ENCODE results near the gene EIF5.
A peak's percentile ranks its signal among the peaks of the same experiment; 100 is the strongest.
"Not testable (repeated sequence)": the region's sequence is repeated elsewhere in the genome, so short reads cannot be mapped to it uniquely, and the experiment has no call there.

Gene EIF5

GRCh38 chr14:103334644-103335622, 896 bp downstream of the EIF5 start:
- DNase-seq (ENCODE audit: low read depth in 1 of 2, low spot score in 1 of 2) = peak; percentile 56 to 83

- DNase-seq (ENCODE audit: low read depth in 1 of 2, low spot score in 1 of 2) = no peak
Observed at GRCh38 chr14:103336191-103336590, 2.2 kb downstream of the EIF5 start.

- DNase-seq (ENCODE audit: low read depth in 1 of 2, low spot score in 1 of 2) = no peak
Observed at GRCh38 chr14:103337794-103338193, 3.8 kb downstream of the EIF5 start.

- no peak for DNase-seq (ENCODE audit: low read depth in 1 of 2, low spot score in 1 of 2)
Observed at GRCh38 chr14:103339561-103339960, 5.5 kb downstream of the EIF5 start.

- no peak for DNase-seq (ENCODE audit: low read depth in 1 of 2, low spot score in 1 of 2)
Observed at GRCh38 chr14:103340480-103341212, 6.6 kb downstream of the EIF5 start.

GRCh38 chr14:103341250-103342129, 7.5 kb downstream of the EIF5 start:
- no peak for DNase-seq (ENCODE audit: low read depth in 1 of 2, low spot score in 1 of 2)

- no peak for DNase-seq (ENCODE audit: low read depth in 1 of 2, low spot score in 1 of 2)
Observed at GRCh38 chr14:103343164-103343879, 9.3 kb downstream of the EIF5 start.

GRCh38 chr14:103343905-103344797, 10.1 kb downstream of the EIF5 start:
- no peak for DNase-seq (ENCODE audit: low read depth in 1 of 2, low spot score in 1 of 2)

GRCh38 chr14:103346286-103346685, 12.2 kb downstream of the EIF5 start:
- no peak for DNase-seq (ENCODE audit: low read depth in 1 of 2, low spot score in 1 of 2)

GRCh38 chr14:103347091-103347815, 13.2 kb downstream of the EIF5 start:
- no peak for DNase-seq (ENCODE audit: low read depth in 1 of 2, low spot score in 1 of 2)

GRCh38 chr14:103348154-103348553, 14.1 kb downstream of the EIF5 start:
- no peak for DNase-seq (ENCODE audit: low read depth in 1 of 2, low spot score in 1 of 2)

- no peak for DNase-seq (ENCODE audit: low read depth in 1 of 2, low spot score in 1 of 2)
Observed at GRCh38 chr14:103349982-103350381, 15.9 kb downstream of the EIF5 start.

GRCh38 chr14:103353362-103353761, 19.3 kb downstream of the EIF5 start:
- DNase-seq (ENCODE audit: low read depth in 1 of 2, low spot score in 1 of 2) = no peak

- no peak for DNase-seq (ENCODE audit: low read depth in 1 of 2, low spot score in 1 of 2)
Observed at GRCh38 chr14:103354141-103354540, 20.1 kb downstream of the EIF5 start.

GRCh38 chr14:103356024-103356682, 22.1 kb downstream of the EIF5 start:
- DNase-seq (ENCODE audit: low read depth in 1 of 2, low spot score in 1 of 2) = no peak

- DNase-seq (ENCODE audit: low read depth in 1 of 2, low spot score in 1 of 2) = not testable (repeated sequence)
Observed at GRCh38 chr14:103357552-103357951, 23.5 kb downstream of the EIF5 start.

GRCh38 chr14:103360548-103360947, 26.5 kb downstream of the EIF5 start:
- DNase-seq (ENCODE audit: low read depth in 1 of 2, low spot score in 1 of 2) = no peak

GRCh38 chr14:103361867-103362266, 27.8 kb downstream of the EIF5 start:
- DNase-seq (ENCODE audit: low read depth in 1 of 2, low spot score in 1 of 2) = no peak

All from stimulated activated CD4-positive, alpha-beta T cell treated with anti-CD3 and anti-CD28 coated beads, Interleukin-15, amount 100 ng/mL, for 1 hour (primary cell).